ENCODE results near the gene SRRM2. TPM values are rescaled to one million over a fixed set of nuclear protein-coding genes. Genes with fewer than 3 reads are reported as not detected.

Gene SRRM2
- total RNA-seq, 2 donors from 2014 or later: 843 to 876 TPM

GRCh38 chr16:2715966-2716885, 36.2 kb upstream of the SRRM2 start:
- TF ChIP-seq CTCF (conservative IDR thresholded peaks at IDR 0.05): no peak
- Mint-ChIP-seq H3K36me3 (ENCODE audit: low read depth) (no peaks in the 10 kb centered on the region), H3K27me3 (ENCODE audit: insufficient read depth) (peaks cover 5% of the 10 kb centered on the region), H3K27ac (no peak overlapping the region), H3K4me3 (no peak overlapping the region), H3K9me3 (no peaks in the 10 kb centered on the region), H3K4me1 (no peaks in the 10 kb centered on the region)
- WGBS, 2 experiments (ENCODE audit: insufficient coverage in 1 of 2, insufficient read length in 1 of 2): 84 to 89% methylated on average over 7 to 17 of the region's 17 CpGs
- Histone ChIP-seq H3K27me3 (ENCODE audit: control insufficient read depth, insufficient read depth, low read length, poor library complexity, severe bottlenecking) (no peaks in the 10 kb centered on the region), H3K4me3 (ENCODE audit: low read length) (no peak overlapping the region), H3K36me3 (ENCODE audit: control insufficient read depth, insufficient read depth, low read length) (no peaks in the 10 kb centered on the region), H3K27ac (ENCODE audit: low read depth, low read length) (no peak overlapping the region), H3K4me1 (ENCODE audit: control insufficient read depth, insufficient read depth, low read length) (no peaks in the 10 kb centered on the region), H3K9ac (ENCODE audit: extremely low read depth, low read length, poor library complexity, severe bottlenecking) (no peak overlapping the region), H3K9me3 (ENCODE audit: control insufficient read depth, low read length) (no peaks in the 10 kb centered on the region)
- no peak for DNase-seq

GRCh38 chr16:2716948-2717347, 35.5 kb upstream of the SRRM2 start:
- Histone ChIP-seq H3K36me3 (ENCODE audit: control insufficient read depth, insufficient read depth, low read length) (no peaks in the 10 kb centered on the region), H3K27ac (ENCODE audit: low read depth, low read length) (no peak overlapping the region), H3K4me1 (ENCODE audit: control insufficient read depth, insufficient read depth, low read length) (no peaks in the 10 kb centered on the region), H3K9me3 (ENCODE audit: control insufficient read depth, low read length) (no peaks in the 10 kb centered on the region), H3K9ac (ENCODE audit: extremely low read depth, low read length, poor library complexity, severe bottlenecking) (no peak overlapping the region), H3K27me3 (ENCODE audit: control insufficient read depth, insufficient read depth, low read length, poor library complexity, severe bottlenecking) (no peaks in the 10 kb centered on the region), H3K4me3 (ENCODE audit: low read length) (no peak overlapping the region)
- TF ChIP-seq CTCF (conservative IDR thresholded peaks at IDR 0.05): peak; percentile 37
- Mint-ChIP-seq H3K27ac (no peak overlapping the region), H3K4me1 (no peaks in the 10 kb centered on the region), H3K9me3 (no peaks in the 10 kb centered on the region), H3K36me3 (ENCODE audit: low read depth) (no peaks in the 10 kb centered on the region), H3K27me3 (ENCODE audit: insufficient read depth) (peaks cover 5% of the 10 kb centered on the region), H3K4me3 (no peak overlapping the region)
- DNase-seq: no peak
- WGBS, 2 experiments (ENCODE audit: insufficient coverage in 1 of 2, insufficient read length in 1 of 2): 85 to 88% methylated on average over 2 to 10 of the region's 10 CpGs

GRCh38 chr16:2717383-2718263, 34.8 kb upstream of the SRRM2 start:
- Histone ChIP-seq H3K4me1 (ENCODE audit: control insufficient read depth, insufficient read depth, low read length) (no peaks in the 10 kb centered on the region), H3K9ac (ENCODE audit: extremely low read depth, low read length, poor library complexity, severe bottlenecking) (no peak overlapping the region), H3K9me3 (ENCODE audit: control insufficient read depth, low read length) (no peaks in the 10 kb centered on the region), H3K4me3 (ENCODE audit: low read length) (no peak overlapping the region), H3K27me3 (ENCODE audit: control insufficient read depth, insufficient read depth, low read length, poor library complexity, severe bottlenecking) (no peaks in the 10 kb centered on the region), H3K27ac (ENCODE audit: low read depth, low read length) (no peak overlapping the region), H3K36me3 (ENCODE audit: control insufficient read depth, insufficient read depth, low read length) (no peaks in the 10 kb centered on the region)
- no peak for DNase-seq
- no peak for TF ChIP-seq CTCF (conservative IDR thresholded peaks at IDR 0.05)
- H3K4me1 Mint-ChIP-seq: no peaks in the 10 kb centered on the region
- 92 to 93% methylated on average over 15 to 21 of the region's 21 CpGs for WGBS, 2 experiments (ENCODE audit: insufficient coverage in 1 of 2, insufficient read length in 1 of 2)
- no peaks in the 10 kb centered on the region for H3K36me3 Mint-ChIP-seq (ENCODE audit: low read depth)
- H3K9me3 Mint-ChIP-seq: no peaks in the 10 kb centered on the region
- peaks cover 5% of the 10 kb centered on the region for H3K27me3 Mint-ChIP-seq (ENCODE audit: insufficient read depth)
- H3K27ac Mint-ChIP-seq: no peak overlapping the region
- no peak overlapping the region for H3K4me3 Mint-ChIP-seq

Measured in endodermal cell (in vitro differentiated cells).